Esophagus muscularis mucosa (tissue), 4 donors: Measurements from ENCODE around the gene MCMBP. TPM values are rescaled to one million over a fixed set of nuclear protein-coding genes. Genes with fewer than 3 reads are reported as not detected.

ENCODE experiments used
- DNase-seq: peaks from one replicate; pipeline ENCODE4 v3.0.0-alpha.2; 2017; ENCODE audit errors: extremely low spot score
- H3K27ac ChIP-seq, 4 donors: fragments of 200-600 bp; sonication (generic); replicated peaks in 1 of 4; 1 replicate in 3 of 4; 2 replicates in 1 of 4; pipeline ENCODE4 v1.5.1; 2016 to 2019; ENCODE audit warnings: mild to moderate bottlenecking in 1 of 4
- H3K27me3 ChIP-seq, 4 donors: fragments of 200-600 bp; sonication (generic); one replicate each; pipeline versions ENCODE4 v1.5.1 to v1.6.0; 2016 to 2019
- H3K36me3 ChIP-seq, 4 donors: fragments of 200-600 bp; sonication (generic); one replicate each; pipeline ENCODE4 v1.5.1; 2016 to 2019
- H3K4me1 ChIP-seq, 4 donors: fragments of 200-600 bp; sonication (generic); one replicate each; pipeline ENCODE4 v1.5.1; 2016 to 2019
- H3K4me3 ChIP-seq, 4 donors: fragments of 200-600 bp; sonication (generic); 1 replicate in 2 of 4; 2 replicates in 2 of 4; pipeline ENCODE4 v1.5.1; 2016 to 2019; ENCODE audit warnings: mild to moderate bottlenecking in 4 of 4, moderate library complexity in 1 of 4
- H3K9me3 ChIP-seq, 4 donors: fragments of 200-600 bp; sonication (generic); 1 replicate in 3 of 4; 2 replicates in 1 of 4; pipeline ENCODE4 v1.5.1; 2016 to 2019
- CTCF ChIP-seq, 3 experiments: fragments of 200-600 bp in 2 of 3; fragments of 450-650 bp in 1 of 3; sonication (generic) in 2 of 3; IDR thresholded peaks; one replicate each; pipeline ENCODE4 v1.5.1; 2017 to 2019; ENCODE audit warnings: antibody characterized with exemption in 3 of 3, mild to moderate bottlenecking in 2 of 3, moderate library complexity in 1 of 3
- EP300 ChIP-seq: sonication (generic); formaldehyde crosslinking; IDR thresholded peaks from one replicate; pipeline ENCODE4 v1.6.1; 2017; ENCODE audit warnings: antibody characterized with exemption
- POLR2A ChIP-seq: fragments of 450-650 bp; IDR thresholded peaks from one replicate; pipeline ENCODE4 v1.6.1; 2017; ENCODE audit warnings: antibody characterized with exemption, moderate library complexity, mild to moderate bottlenecking, low read depth
- POLR2AphosphoS5 ChIP-seq, 2 donors: sonication (generic); formaldehyde crosslinking; IDR thresholded peaks; one replicate each; pipeline ENCODE4 v1.6.1; 2017; ENCODE audit warnings: antibody characterized with exemption in 2 of 2
- WGBS: methylation state at CpG from one replicate; pipeline ENCODE4 v1.1.5; 2018; 5-methylcytosine and 5-hydroxymethylcytosine counted together
- intact Hi-C: fragments of 100-400 bp; cut with DNase I; formaldehyde crosslinking; loops from one replicate; pipeline ENCODE4 v1.15.1; 2023
- total RNA-seq, 4 donors: library from RNA; depleted of rRNA; stranded (reverse); fragments of >200 nt; gene quantifications; one replicate each; pipeline versions ENCODE4 v1.1.0 to v1.2.1, GENCODE V29; 2016

The MCMBP gene
- total RNA-seq, 4 donors from 2014 or later, result 47.3 to 77.2 (median 52.3) TPM

GRCh38 chr10:119852277-119852676 lies 20.4 kb downstream of the MCMBP start:
- WGBS, result 95% methylated on average over 6 of the region's 6 CpGs
- intact Hi-C loops, result loop anchor here (10.0 kb wide), 1 partner anchor 247 kb away; no protein-coding TSS in a partner anchor
- Histone ChIP-seq H3K36me3 (peaks cover 27 to 90% (median 74%) of the 10 kb centered on the region in 4 donors), H3K27ac (no peak overlapping the region), H3K9me3 (no peaks in the 10 kb centered on the region), H3K4me3 (no peak overlapping the region), H3K27me3 (no peaks in the 10 kb centered on the region), H3K4me1 (peaks cover 0 to 5% (median 1%) of the 10 kb centered on the region in 4 donors)
- TF ChIP-seq CTCF (IDR thresholded peaks at IDR 0.05) (no peak), POLR2AphosphoS5 (IDR thresholded peaks at IDR 0.05) (no peak), POLR2A (no peak), EP300 (no peak)
- DNase-seq, result peak; percentile 19

- no peaks in the 10 kb centered on the region for H3K27me3 ChIP-seq
- H3K4me3 ChIP-seq, result no peak overlapping the region
- H3K36me3 ChIP-seq, result peaks cover 38 to 92% (median 80%) of the 10 kb centered on the region in 4 donors
- TF ChIP-seq CTCF (IDR thresholded peaks at IDR 0.05) (no peak), POLR2A (no peak), POLR2AphosphoS5 (IDR thresholded peaks at IDR 0.05) (no peak), EP300 (no peak)
- H3K27ac ChIP-seq, result no peak overlapping the region
- peaks cover 0 to 5% (median 1%) of the 10 kb centered on the region in 4 donors for H3K4me1 ChIP-seq
- intact Hi-C loops, result loop anchor here (10.0 kb wide), 1 partner anchor 245 kb away; no protein-coding TSS in a partner anchor
- WGBS, result 90% methylated on average over 3 of the region's 3 CpGs
- H3K9me3 ChIP-seq, result no peaks in the 10 kb centered on the region
- DNase-seq, result no peak
These were observed 22.7 kb downstream of the MCMBP start for GRCh38 chr10:119849944-119850343.

GRCh38 chr10:119849031-119849789 lies 23.4 kb downstream of the MCMBP start:
- intact Hi-C loops, result no loop called here
- H3K4me1 ChIP-seq, result peaks cover 0 to 5% (median 1%) of the 10 kb centered on the region in 4 donors
- WGBS, result 65% methylated on average over 6 of the region's 6 CpGs
- peaks cover 40 to 92% (median 82%) of the 10 kb centered on the region in 4 donors for H3K36me3 ChIP-seq
- H3K27ac ChIP-seq, result no peak overlapping the region
- H3K9me3 ChIP-seq, result no peaks in the 10 kb centered on the region
- H3K27me3 ChIP-seq, result no peaks in the 10 kb centered on the region
- no peak for TF ChIP-seq POLR2A
- DNase-seq, result peak; percentile 42
- no peak overlapping the region for H3K4me3 ChIP-seq

GRCh38 chr10:119845656-119846055 lies 27.0 kb downstream of the MCMBP start:
- intact Hi-C loops, result no loop called here
- 90% methylated on average over 1 of the region's 1 CpG for WGBS
- Histone ChIP-seq H3K9me3 (no peaks in the 10 kb centered on the region), H3K4me1 (no peaks in the 10 kb centered on the region), H3K36me3 (peaks cover 56 to 98% (median 85%) of the 10 kb centered on the region in 4 donors), H3K27ac (no peak overlapping the region), H3K27me3 (no peaks in the 10 kb centered on the region), H3K4me3 (no peak overlapping the region)
- no peak for DNase-seq
- TF ChIP-seq EP300 (no peak), POLR2AphosphoS5 (IDR thresholded peaks at IDR 0.05) (no peak), POLR2A (no peak)

GRCh38 chr10:119834188-119834587 lies 38.5 kb downstream of the MCMBP start:
- DNase-seq, result no peak
- Histone ChIP-seq H3K27me3 (no peaks in the 10 kb centered on the region), H3K9me3 (no peaks in the 10 kb centered on the region), H3K36me3 (peaks cover 22 to 100% (median 94%) of the 10 kb centered on the region in 4 donors), H3K4me1 (no peaks in the 10 kb centered on the region), H3K27ac (no peak overlapping the region), H3K4me3 (no peak overlapping the region)
- TF ChIP-seq POLR2AphosphoS5 (IDR thresholded peaks at IDR 0.05) (no peak), CTCF (IDR thresholded peaks at IDR 0.05) (no peak), POLR2A (no peak), EP300 (no peak)
- WGBS, result 93% methylated on average over 4 of the region's 4 CpGs
- intact Hi-C loops, result no loop called here
